Skeletal muscle cell (primary cell): ENCODE results near the gene GATB.

Source experiments
- DNase-seq: peaks from one replicate; pipeline ENCODE4 v3.0.0-alpha.2; 2010; ENCODE audit warnings: low read depth
- H3K4me3 ChIP-seq: 2 replicates; pipeline ENCODE4 v1.5.1; 2011; ENCODE audit warnings: low read depth, mild to moderate bottlenecking, control low read depth, low read length, moderate library complexity

Gene GATB

DNA sequence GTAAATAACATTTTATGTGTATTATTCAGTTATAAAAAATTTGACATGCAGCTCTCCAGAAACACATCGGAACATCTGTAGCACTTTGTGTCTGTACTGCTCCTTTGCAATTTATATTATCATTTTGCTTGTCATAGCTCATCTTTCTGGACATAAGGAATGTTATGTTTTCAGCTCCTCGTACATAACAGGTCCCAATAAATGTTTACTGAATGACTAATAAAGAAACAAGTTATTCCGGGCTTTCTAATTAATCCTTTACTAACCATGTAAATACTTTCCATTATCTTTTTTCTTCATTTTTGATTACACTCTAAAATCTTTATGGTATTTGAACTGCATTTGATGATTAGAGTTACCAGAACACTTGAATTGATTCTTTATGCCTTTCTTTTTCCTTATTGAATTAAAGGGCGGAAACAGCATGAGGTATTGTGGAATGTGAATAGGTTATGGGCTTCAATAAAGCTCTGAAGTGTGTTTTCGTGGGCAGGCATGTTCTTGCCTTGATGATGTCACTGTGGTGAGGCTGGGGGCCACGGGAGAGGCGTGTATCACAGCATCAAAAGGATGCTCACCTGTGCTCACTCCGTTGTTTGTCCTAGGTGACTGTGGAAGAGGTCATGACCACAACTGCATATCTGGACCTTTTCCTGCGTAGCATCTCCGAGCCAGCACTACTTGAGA lies 131.6 kb downstream of the GATB start:
- DNase-seq = no peak
- no peak overlapping the region for H3K4me3 ChIP-seq

- H3K4me3 ChIP-seq = no peak overlapping the region
- no peak for DNase-seq
Measured at GRCh38 chr4:151628001-151628608, 132.7 kb downstream of the GATB start.

- DNase-seq = peak; percentile 8
- H3K4me3 ChIP-seq = no peak overlapping the region
Measured at GRCh38 chr4:151627491-151627890, 133.3 kb downstream of the GATB start.

- no peak overlapping the region for H3K4me3 ChIP-seq
- no peak for DNase-seq
Measured at GRCh38 chr4:151626751-151627150, 134.1 kb downstream of the GATB start.

GRCh38 chr4:151626228-151626627 lies 134.6 kb downstream of the GATB start:
- no peak for DNase-seq
- no peak overlapping the region for H3K4me3 ChIP-seq

- DNase-seq = no peak
- no peak overlapping the region for H3K4me3 ChIP-seq
Measured at GRCh38 chr4:151624626-151625565, 135.9 kb downstream of the GATB start.
